IMR-90 (cell line): ENCODE results near the gene SLC6A2.

Experiments
- MAFK ChIP-seq: IDR thresholded peaks from 2 replicates; pipeline ENCODE4 v1.6.1; 2012; ENCODE audit warnings: low read depth, low read length, improper control_type of control experiment
- MAZ ChIP-seq: IDR thresholded peaks from 2 replicates; pipeline ENCODE4 v1.6.1; 2012; ENCODE audit warnings: low read depth, mild to moderate bottlenecking, low read length, improper control_type of control experiment, moderate library complexity, borderline replicate concordance
- POLR2A ChIP-seq: IDR thresholded peaks from 2 replicates; pipeline ENCODE4 v1.6.1; 2012; ENCODE audit warnings: mild to moderate bottlenecking, low read depth, low read length
- RFX5 ChIP-seq: IDR thresholded peaks from 2 replicates; pipeline ENCODE4 v1.8.0; 2012; ENCODE audit warnings: low read depth, mild to moderate bottlenecking, low read length, moderate library complexity
- SMC3 ChIP-seq: fragments of 150-350 bp; IDR thresholded peaks from 2 replicates; pipeline ENCODE4 v1.6.1; 2016; ENCODE audit warnings: low read depth, mild to moderate bottlenecking, antibody characterized with exemption, low read length, moderate library complexity
- TF ChIP-seq, protein P1 (sequence below): conservative IDR thresholded peaks from 2 replicates; pipeline ENCODE4 v1.5.1; 2012; ENCODE audit warnings: mild to moderate bottlenecking, low read depth, low read length, improper control_type of control experiment

DNA sequence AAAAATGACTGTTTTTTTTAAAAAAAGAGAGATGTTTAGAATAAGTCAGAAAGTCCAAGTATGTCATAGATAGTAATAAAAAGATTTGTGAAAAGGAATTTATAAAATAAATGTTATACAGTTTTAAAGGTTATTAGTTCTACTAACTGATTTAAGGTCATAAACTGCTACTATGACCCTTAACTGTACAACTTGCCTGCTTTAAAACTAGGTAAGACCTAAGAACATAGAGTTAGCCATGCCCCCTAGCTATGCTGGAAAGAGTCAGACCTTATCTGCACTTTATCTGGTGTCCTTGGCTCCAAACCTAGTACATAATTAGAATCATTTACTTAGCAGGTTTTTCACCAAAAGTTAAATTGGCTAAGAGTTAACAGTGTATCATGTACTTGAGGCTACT is 23.5 kb upstream of the SLC6A2 start:
- TF ChIP-seq POLR2A (no peak), SMC3 (no peak), MAFK (no peak), RFX5 (no peak), MAZ (no peak)
- TF ChIP-seq, protein P1, sequence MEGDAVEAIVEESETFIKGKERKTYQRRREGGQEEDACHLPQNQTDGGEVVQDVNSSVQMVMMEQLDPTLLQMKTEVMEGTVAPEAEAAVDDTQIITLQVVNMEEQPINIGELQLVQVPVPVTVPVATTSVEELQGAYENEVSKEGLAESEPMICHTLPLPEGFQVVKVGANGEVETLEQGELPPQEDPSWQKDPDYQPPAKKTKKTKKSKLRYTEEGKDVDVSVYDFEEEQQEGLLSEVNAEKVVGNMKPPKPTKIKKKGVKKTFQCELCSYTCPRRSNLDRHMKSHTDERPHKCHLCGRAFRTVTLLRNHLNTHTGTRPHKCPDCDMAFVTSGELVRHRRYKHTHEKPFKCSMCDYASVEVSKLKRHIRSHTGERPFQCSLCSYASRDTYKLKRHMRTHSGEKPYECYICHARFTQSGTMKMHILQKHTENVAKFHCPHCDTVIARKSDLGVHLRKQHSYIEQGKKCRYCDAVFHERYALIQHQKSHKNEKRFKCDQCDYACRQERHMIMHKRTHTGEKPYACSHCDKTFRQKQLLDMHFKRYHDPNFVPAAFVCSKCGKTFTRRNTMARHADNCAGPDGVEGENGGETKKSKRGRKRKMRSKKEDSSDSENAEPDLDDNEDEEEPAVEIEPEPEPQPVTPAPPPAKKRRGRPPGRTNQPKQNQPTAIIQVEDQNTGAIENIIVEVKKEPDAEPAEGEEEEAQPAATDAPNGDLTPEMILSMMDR, result no peak
